B cell (primary cell): ENCODE measurements around the gene ENO1. TPM values are rescaled to one million over a fixed set of nuclear protein-coding genes. Genes with fewer than 3 reads are reported as not detected.

Experiments used
- ATAC-seq: fragments of 200-7000 bp; cut with Tn5 transposase; one replicate; pipeline ENCODE4 v1.10.0; 2021; ENCODE audit warnings: low read depth, mild to moderate bottlenecking, moderate number of reproducible peaks, moderate library complexity
- CTCF ChIA-PET: fragments of 350-600 bp; sonication (Branson Sonifier 250); formaldehyde crosslinking; loops from one replicate; lab custom pipeline; 2021; ENCODE audit warnings: antibody characterized with exemption, inconsistent platforms; lab: Charles Lee
- POLR2A ChIA-PET: fragments of 350-600 bp; sonication (Branson Sonifier 250); formaldehyde crosslinking; loops from one replicate; lab custom pipeline; 2021; ENCODE audit warnings: antibody characterized with exemption; lab: Charles Lee
- DNase-seq: peaks from one replicate; pipeline ENCODE4 v3.0.0; 2013
- H2AFZ ChIP-seq: 2 replicates; pipeline ENCODE4 v1.6.1; 2012; ENCODE audit warnings: mild to moderate bottlenecking, low read depth, low read length; ENCODE audit not compliant: insufficient read depth, poor library complexity, severe bottlenecking
- H3K27ac ChIP-seq, 2 donors: 1 replicate in 1 of 2; 2 replicates in 1 of 2; pipeline ENCODE4 v1.5.1; 2012 to 2013; ENCODE audit warnings: low read length in 2 of 2, mild to moderate bottlenecking in 2 of 2, moderate library complexity in 1 of 2
- H3K27me3 ChIP-seq, 4 experiments: fragments of 200-600 bp in 1 of 4; sonication (generic) in 1 of 4; replicated peaks in 1 of 4; 1 replicate in 2 of 4; 2 replicates in 2 of 4; pipeline versions ENCODE4 v1.6.1 to v1.7.0; 2013 to 2016; ENCODE audit warnings: low read length in 3 of 4, mild to moderate bottlenecking in 2 of 4, mixed read lengths in 1 of 4, moderate library complexity in 1 of 4; ENCODE audit not compliant: insufficient read depth in 4 of 4, control insufficient read depth in 3 of 4; ENCODE audit errors: control extremely low read depth in 1 of 4
- H3K36me3 ChIP-seq, 2 experiments: replicated peaks in 1 of 2; 1 replicate in 1 of 2; 2 replicates in 1 of 2; pipeline versions ENCODE4 v1.6.1 to v1.7.1; 2013; ENCODE audit warnings: low read length in 1 of 2; ENCODE audit not compliant: insufficient read depth in 2 of 2, control insufficient read depth in 1 of 2; ENCODE audit errors: control extremely low read depth in 1 of 2, extremely low read depth in 1 of 2
- H3K4me1 ChIP-seq, 2 donors: fragments of 200-600 bp in 1 of 2; sonication (generic) in 1 of 2; 1 replicate in 1 of 2; 2 replicates in 1 of 2; pipeline versions ENCODE4 v1.5.1 to v1.6.1; 2013 to 2017; ENCODE audit warnings: low read length in 2 of 2; ENCODE audit not compliant: control insufficient read depth in 2 of 2, insufficient read depth in 2 of 2
- H3K4me2 ChIP-seq: replicated peaks from 2 replicates; pipeline ENCODE3; 2012; ENCODE audit warnings: mild to moderate bottlenecking, low read depth, low read length; ENCODE audit not compliant: poor library complexity, severe bottlenecking
- H3K4me3 ChIP-seq, 5 experiments: fragments of 200-600 bp in 1 of 5; sonication (generic) in 1 of 5; 1 replicate in 3 of 5; 2 replicates in 2 of 5; pipeline versions ENCODE4 v1.5.1 to v1.7.0; 2011 to 2016; ENCODE audit warnings: low read length in 4 of 5, mild to moderate bottlenecking in 4 of 5, low read depth in 2 of 5, control low read depth in 1 of 5, moderate library complexity in 1 of 5; ENCODE audit not compliant: insufficient read depth in 1 of 5; ENCODE audit errors: control extremely low read depth in 1 of 5, extremely low read depth in 1 of 5
- H3K79me2 ChIP-seq: fragments of 200-600 bp; sonication (generic); one replicate; pipeline ENCODE4 v1.6.0; 2016; ENCODE audit warnings: low read length; ENCODE audit not compliant: control insufficient read depth, insufficient read depth
- H3K9ac ChIP-seq: fragments of 200-600 bp; sonication (generic); 2 replicates; pipeline ENCODE4 v1.6.1; 2017; ENCODE audit warnings: mild to moderate bottlenecking, low read length, moderate library complexity
- H3K9me3 ChIP-seq, 3 donors: one replicate each; pipeline versions ENCODE4 v1.6.1 to v1.7.1; 2013; ENCODE audit warnings: low read length in 2 of 3; ENCODE audit not compliant: control insufficient read depth in 2 of 3, insufficient read depth in 1 of 3; ENCODE audit errors: control extremely low read depth in 1 of 3
- H4K20me1 ChIP-seq: 2 replicates; pipeline ENCODE4 v1.6.0; 2012; ENCODE audit warnings: mild to moderate bottlenecking, low read length; ENCODE audit not compliant: insufficient read depth, control insufficient read depth, poor library complexity, severe bottlenecking
- H3K27ac Mint-ChIP-seq: one replicate; pipeline ENCODE4 v1.8.0; 2021; ENCODE audit warnings: mixed read lengths
- H3K27me3 Mint-ChIP-seq: one replicate; pipeline ENCODE4 v1.8.0; 2021; ENCODE audit warnings: mixed read lengths
- H3K4me1 Mint-ChIP-seq: one replicate; pipeline ENCODE4 v1.8.0; 2021; ENCODE audit warnings: mixed read lengths
- H3K4me3 Mint-ChIP-seq: one replicate; pipeline ENCODE4 v1.8.0; 2021; ENCODE audit warnings: mixed read lengths
- H3K9me3 Mint-ChIP-seq: one replicate; pipeline ENCODE4 v1.8.0; 2022; ENCODE audit warnings: mixed read lengths; ENCODE audit not compliant: insufficient read depth
- CTCF ChIP-seq: fragments of 200-600 bp; IDR thresholded peaks from one replicate; pipeline ENCODE4 v1.8.0; 2022; ENCODE audit warnings: antibody characterized with exemption, mild to moderate bottlenecking
- EZH2 ChIP-seq: IDR thresholded peaks from 2 replicates; pipeline ENCODE4 v1.6.1; 2012; ENCODE audit warnings: borderline replicate concordance, low read depth, mild to moderate bottlenecking, moderate library complexity, low read length; ENCODE audit not compliant: insufficient read depth, poor library complexity, severe bottlenecking
- WGBS: methylation state at CpG from one replicate; pipeline ENCODE4 v1.1.5; 2013; ENCODE audit warnings: missing lambda C conversion rate; ENCODE audit not compliant: insufficient coverage; 5-methylcytosine and 5-hydroxymethylcytosine counted together
- intact Hi-C: fragments of 100-400 bp; cut with micrococcal nuclease; formaldehyde crosslinking; loops from one replicate; pipeline ENCODE4 v1.10.0; 2022
- polyA plus RNA-seq: library from polyadenylated mRNA; depleted of rRNA; stranded (reverse); fragments of >200 nt; gene quantifications from 2 replicates; pipeline ENCODE4 v1.2.3, GENCODE V29; 2012
- total RNA-seq, 2 donors: library from RNA; stranded (reverse); fragments of 120-200 nt in 1 of 2; gene quantifications; 1 replicate in 1 of 2; 2 replicates in 1 of 2; pipeline versions ENCODE4 v1.2.3 to v1.2.4, GENCODE V29; 2013 to 2022

Gene ENO1
- total and polyA plus RNA-seq, 2 donors (not counting 1 experiment from before 2014, with no cell fraction given): 193 to 237 TPM

- no peak overlapping the region for H3K4me3 ChIP-seq
- Mint-ChIP-seq H3K4me1 (no peaks in the 10 kb centered on the region), H3K27me3 (peaks cover 7% of the 10 kb centered on the region), H3K4me3 (no peak overlapping the region), H3K27ac (no peak overlapping the region), H3K9me3 (no peaks in the 10 kb centered on the region)
- CTCF ChIA-PET: interaction anchor here (1.5 to 4.3 kb wide), 2 partner anchors 9 to 278 kb away, joined by 4 to 30 read pairs; no protein-coding TSS in a partner anchor
- H3K9me3 ChIP-seq: peaks cover 0 to 4% (median 0%) of the 10 kb centered on the region in 3 donors
- no peak overlapping the region for H3K9ac ChIP-seq
- ATAC-seq (no peak), DNase-seq (no peak)
- H3K4me2 ChIP-seq: no peak overlapping the region
- intact Hi-C loops: no loop called here
- WGBS: no CpG with 5 or more reads among the region's 7 CpGs
- H3K27me3 ChIP-seq: no peaks in the 10 kb centered on the region
- no peak overlapping the region for H3K27ac ChIP-seq
- H4K20me1 ChIP-seq: no peaks in the 10 kb centered on the region
- no peaks in the 10 kb centered on the region for H3K79me2 ChIP-seq
- no peaks in the 10 kb centered on the region for H3K36me3 ChIP-seq
- H3K4me1 ChIP-seq: no peaks in the 10 kb centered on the region
- no peak for TF ChIP-seq EZH2
- TF ChIP-seq CTCF: no peak
- no peak overlapping the region for H2AFZ ChIP-seq
- POLR2A ChIA-PET: no interaction called here
These were observed 38.5 kb downstream of the ENO1 start for GRCh38 chr1:8839990-8840389.

- Histone ChIP-seq H3K4me3 (no peak overlapping the region), H3K9ac (no peak overlapping the region), H3K79me2 (no peaks in the 10 kb centered on the region), H2AFZ (no peak overlapping the region), H3K27me3 (no peaks in the 10 kb centered on the region), H3K4me1 (no peaks in the 10 kb centered on the region), H3K4me2 (no peak overlapping the region), H3K9me3 (peaks cover 0 to 4% (median 0%) of the 10 kb centered on the region in 3 donors), H3K36me3 (no peaks in the 10 kb centered on the region), H3K27ac (no peak overlapping the region), H4K20me1 (no peaks in the 10 kb centered on the region)
- ChIA-PET POLR2A (no interaction called here), CTCF (no interaction called here)
- Mint-ChIP-seq H3K27ac (no peak overlapping the region), H3K4me3 (no peak overlapping the region), H3K27me3 (no peaks in the 10 kb centered on the region), H3K4me1 (no peaks in the 10 kb centered on the region), H3K9me3 (no peaks in the 10 kb centered on the region)
- intact Hi-C loops: no loop called here
- 98% methylated on average over 9 of the region's 14 CpGs for WGBS
- ATAC-seq (no peak), DNase-seq (no peak)
- TF ChIP-seq CTCF (no peak), EZH2 (no peak)
These were observed 42.4 kb downstream of the ENO1 start for GRCh38 chr1:8835941-8836643.
